ENCODE data around the gene CTLA4. TPM values are rescaled to one million over a fixed set of nuclear protein-coding genes. Genes with fewer than 3 reads are reported as not detected.

CTLA4 gene
- total RNA-seq, 1 experiment from 2014 or later, result not detected

- H3K36me3 Mint-ChIP-seq (ENCODE audit: insufficient read depth, unreplicated experiment), result no peaks in the 10 kb centered on the region
- peaks cover 9% of the 10 kb centered on the region for H3K27me3 Mint-ChIP-seq (ENCODE audit: unreplicated experiment)
- H3K4me3 Mint-ChIP-seq (ENCODE audit: low read depth, unreplicated experiment), result no peak overlapping the region
- intact Hi-C loops (cut with micrococcal nuclease; ENCODE audit: unreplicated experiment), result no loop called here
- TF ChIP-seq CTCF (IDR thresholded peaks at IDR 0.05; ENCODE audit: unreplicated experiment), result no peak
- H3K27ac Mint-ChIP-seq (ENCODE audit: unreplicated experiment), result no peak overlapping the region
- CTCF ChIA-PET, result no interaction called here
- BruUV-seq (replicated peaks), result no TSS peak
- no peaks in the 10 kb centered on the region for H3K9me3 Mint-ChIP-seq (ENCODE audit: low read depth, unreplicated experiment)
- no peak for DNase-seq
- H3K4me1 Mint-ChIP-seq (ENCODE audit: low read depth, unreplicated experiment), result no peaks in the 10 kb centered on the region
Observed at GRCh38 chr2:203882551-203882950, 15.0 kb downstream of the CTLA4 start.

GRCh38 chr2:203886661-203887151, 19.1 kb downstream of the CTLA4 start:
- BruUV-seq (replicated peaks), result no TSS peak
- Mint-ChIP-seq H3K4me1 (ENCODE audit: low read depth, unreplicated experiment) (no peaks in the 10 kb centered on the region), H3K9me3 (ENCODE audit: low read depth, unreplicated experiment) (no peaks in the 10 kb centered on the region), H3K27me3 (ENCODE audit: unreplicated experiment) (no peaks in the 10 kb centered on the region), H3K36me3 (ENCODE audit: insufficient read depth, unreplicated experiment) (no peaks in the 10 kb centered on the region), H3K27ac (ENCODE audit: unreplicated experiment) (no peak overlapping the region), H3K4me3 (ENCODE audit: low read depth, unreplicated experiment) (no peak overlapping the region)
- no peak for TF ChIP-seq CTCF (IDR thresholded peaks at IDR 0.05; ENCODE audit: unreplicated experiment)
- no peak for DNase-seq
- CTCF ChIA-PET, result interaction anchor here (0.5 to 0.8 kb wide), 3 partner anchors 8 to 659 kb away, joined by 3 to 5 read pairs (median 3); no protein-coding TSS in a partner anchor
- intact Hi-C loops (cut with micrococcal nuclease; ENCODE audit: unreplicated experiment), result no loop called here

- H3K4me1 Mint-ChIP-seq (ENCODE audit: low read depth, unreplicated experiment), result no peaks in the 10 kb centered on the region
- no peaks in the 10 kb centered on the region for H3K27me3 Mint-ChIP-seq (ENCODE audit: unreplicated experiment)
- no peaks in the 10 kb centered on the region for H3K36me3 Mint-ChIP-seq (ENCODE audit: insufficient read depth, unreplicated experiment)
- DNase-seq, result no peak
- H3K4me3 Mint-ChIP-seq (ENCODE audit: low read depth, unreplicated experiment), result no peak overlapping the region
- intact Hi-C loops (cut with micrococcal nuclease; ENCODE audit: unreplicated experiment), result no loop called here
- no peak for TF ChIP-seq CTCF (IDR thresholded peaks at IDR 0.05; ENCODE audit: unreplicated experiment)
- BruUV-seq (replicated peaks), result no TSS peak
- H3K9me3 Mint-ChIP-seq (ENCODE audit: low read depth, unreplicated experiment), result no peaks in the 10 kb centered on the region
- CTCF ChIA-PET, result interaction anchor here (0.6 kb wide), 1 partner anchor 272 kb away, joined by 4 read pairs; no protein-coding TSS in a partner anchor
- H3K27ac Mint-ChIP-seq (ENCODE audit: unreplicated experiment), result no peak overlapping the region
Observed at GRCh38 chr2:203887677-203888076, 20.1 kb downstream of the CTLA4 start.

- H3K4me3 Mint-ChIP-seq (ENCODE audit: low read depth, unreplicated experiment), result no peak overlapping the region
- no peaks in the 10 kb centered on the region for H3K27me3 Mint-ChIP-seq (ENCODE audit: unreplicated experiment)
- H3K9me3 Mint-ChIP-seq (ENCODE audit: low read depth, unreplicated experiment), result no peaks in the 10 kb centered on the region
- no peaks in the 10 kb centered on the region for H3K4me1 Mint-ChIP-seq (ENCODE audit: low read depth, unreplicated experiment)
- no peak for TF ChIP-seq CTCF (IDR thresholded peaks at IDR 0.05; ENCODE audit: unreplicated experiment)
- no peak for DNase-seq
- intact Hi-C loops (cut with micrococcal nuclease; ENCODE audit: unreplicated experiment), result no loop called here
- H3K27ac Mint-ChIP-seq (ENCODE audit: unreplicated experiment), result no peak overlapping the region
- H3K36me3 Mint-ChIP-seq (ENCODE audit: insufficient read depth, unreplicated experiment), result no peaks in the 10 kb centered on the region
- CTCF ChIA-PET, result no interaction called here
- no TSS peak for BruUV-seq (replicated peaks)
Observed at GRCh38 chr2:203889542-203889941, 22.0 kb downstream of the CTLA4 start.

Data from Calu3 (cell line).